NCI-H2107 (cell line): Measurements from ENCODE around the gene GNG5.
"Not testable (repeated sequence)": the region's sequence is repeated elsewhere in the genome, so short reads cannot be mapped to it uniquely, and the experiment has no call there.

Source experiments
- DNase-seq: peaks from one replicate; lab custom pipeline; 2025; lab: John Stamatoyannopoulos, UW

GNG5 gene

GRCh38 chr1:84506002-84506728 is at the start of gene GNG5, which contains the start of gene SPATA1:
GNG5 (minus strand) TSS chr1:84506581; CDS start chr1:84506091, 490 bp downstream.
SPATA1 (plus strand) TSS chr1:84506386; CDS start chr1:84516360, 9,974 bp downstream.
- DNase-seq, result peak; percentile 93

GRCh38 chr1:84550826-84551225 is 44.4 kb upstream of the GNG5 start:
- DNase-seq, result no peak

- no peak for DNase-seq
These were observed 35.3 kb upstream of the GNG5 start for GRCh38 chr1:84541679-84542078.

- DNase-seq, result no peak
These were observed 34.4 kb upstream of the GNG5 start for GRCh38 chr1:84540759-84541158.

- DNase-seq, result no peak
These were observed 33.6 kb upstream of the GNG5 start for GRCh38 chr1:84539972-84540371.

- no peak for DNase-seq
These were observed 32.2 kb upstream of the GNG5 start for GRCh38 chr1:84538599-84538998.

GRCh38 chr1:84525779-84526178 is 19.4 kb upstream of the GNG5 start:
- no peak for DNase-seq

- DNase-seq, result no peak
These were observed 18.2 kb upstream of the GNG5 start for GRCh38 chr1:84524590-84524989.

- no peak for DNase-seq
These were observed 4.3 kb upstream of the GNG5 start for GRCh38 chr1:84510668-84511067.

- DNase-seq, result no peak
These were observed 3.8 kb upstream of the GNG5 start for GRCh38 chr1:84510165-84510564.

GRCh38 chr1:84509029-84509428 is 2.6 kb upstream of the GNG5 start:
- DNase-seq, result no peak

- no peak for DNase-seq
These were observed 2.1 kb upstream of the GNG5 start for GRCh38 chr1:84508510-84508909.

GRCh38 chr1:84507887-84508286 is 1.5 kb upstream of the GNG5 start:
- not testable (repeated sequence) for DNase-seq

GRCh38 chr1:84506729-84507453 is 510 bp upstream of the GNG5 start:
- no peak for DNase-seq

GRCh38 chr1:84505493-84506001 is 834 bp downstream of the GNG5 start:
- peak; percentile 39 for DNase-seq

- no peak for DNase-seq
These were observed 1.5 kb downstream of the GNG5 start for GRCh38 chr1:84504580-84505492.

- no peak for DNase-seq
These were observed 3.5 kb downstream of the GNG5 start for GRCh38 chr1:84502927-84503326.

- no peak for DNase-seq
These were observed 8.6 kb downstream of the GNG5 start for GRCh38 chr1:84497631-84498275.

GRCh38 chr1:84496498-84496897 is 9.9 kb downstream of the GNG5 start:
- DNase-seq, result no peak

GRCh38 chr1:84493747-84494146 is 12.6 kb downstream of the GNG5 start:
- no peak for DNase-seq

- DNase-seq, result no peak
These were observed 13.7 kb downstream of the GNG5 start for GRCh38 chr1:84492726-84493125.

- DNase-seq, result no peak
These were observed 16.6 kb downstream of the GNG5 start for GRCh38 chr1:84489766-84490165.
